HEK293 (cell line): ENCODE results near the gene HFM1.

Experiments used
- HOXA7 ChIP-seq: sonication (generic); formaldehyde crosslinking; IDR thresholded peaks from 2 replicates; pipeline ENCODE4 v1.8.1; 2022; ENCODE audit warnings: missing genetic modification reagents, borderline replicate concordance
- MYNN ChIP-seq: fragments of 450-650 bp; formaldehyde crosslinking; IDR thresholded peaks from 2 replicates; pipeline ENCODE4 v1.5.1; 2016; ENCODE audit warnings: missing biosample characterization, missing genetic modification characterization, borderline replicate concordance
- PRDM10 ChIP-seq: fragments of 450-650 bp; formaldehyde crosslinking; IDR thresholded peaks from 2 replicates; pipeline ENCODE4 v1.5.1; 2016; ENCODE audit warnings: missing biosample characterization, missing genetic modification characterization
- ZBTB10 ChIP-seq: fragments of 450-650 bp; formaldehyde crosslinking; IDR thresholded peaks from 2 replicates; pipeline ENCODE4 v1.5.1; 2016; ENCODE audit warnings: missing biosample characterization, missing genetic modification characterization
- ZBTB11 ChIP-seq: fragments of 450-650 bp; formaldehyde crosslinking; conservative IDR thresholded peaks from 2 replicates; pipeline ENCODE4 v1.5.1; 2016; ENCODE audit warnings: low read depth, missing biosample characterization, missing genetic modification characterization
- ZBTB20 ChIP-seq: fragments of 450-650 bp; formaldehyde crosslinking; IDR thresholded peaks from 2 replicates; pipeline ENCODE4 v1.5.1; 2016; ENCODE audit warnings: missing biosample characterization, missing genetic modification characterization
- ZEB2 ChIP-seq: fragments of 450-650 bp; formaldehyde crosslinking; IDR thresholded peaks from 2 replicates; pipeline ENCODE4 v1.5.1; 2016; ENCODE audit warnings: missing biosample characterization, missing genetic modification characterization
- ZFP69B ChIP-seq: fragments of 450-650 bp; formaldehyde crosslinking; IDR thresholded peaks from 2 replicates; pipeline ENCODE4 v1.5.1; 2016; ENCODE audit warnings: missing biosample characterization, missing genetic modification characterization
- ZNF214 ChIP-seq: fragments of 450-650 bp; formaldehyde crosslinking; IDR thresholded peaks from 2 replicates; pipeline ENCODE4 v1.5.1; 2017; ENCODE audit warnings: missing biosample characterization, mild to moderate bottlenecking, missing genetic modification characterization, borderline replicate concordance
- ZNF23 ChIP-seq: fragments of 450-650 bp; formaldehyde crosslinking; IDR thresholded peaks from 2 replicates; pipeline ENCODE4 v1.5.1; 2016; ENCODE audit warnings: missing biosample characterization, missing genetic modification characterization, borderline replicate concordance
- ZNF398 ChIP-seq: fragments of 450-650 bp; formaldehyde crosslinking; IDR thresholded peaks from 2 replicates; pipeline ENCODE4 v1.5.1; 2017; ENCODE audit warnings: missing biosample characterization, missing genetic modification characterization
- ZNF558 ChIP-seq: fragments of 450-650 bp; formaldehyde crosslinking; IDR thresholded peaks from 2 replicates; pipeline ENCODE4 v1.5.1; 2016; ENCODE audit warnings: missing biosample characterization, missing genetic modification characterization
- ZNF571 ChIP-seq: fragments of 450-650 bp; formaldehyde crosslinking; IDR thresholded peaks from 2 replicates; pipeline ENCODE4 v1.5.0; 2017; ENCODE audit warnings: missing biosample characterization, missing genetic modification characterization
- ZNF610 ChIP-seq: fragments of 450-650 bp; formaldehyde crosslinking; IDR thresholded peaks from 2 replicates; pipeline ENCODE4 v1.5.1; 2016; ENCODE audit warnings: missing biosample characterization, missing genetic modification characterization, borderline replicate concordance
- ZNF621 ChIP-seq: fragments of 450-650 bp; formaldehyde crosslinking; IDR thresholded peaks from 2 replicates; pipeline ENCODE4 v1.5.1; 2017; ENCODE audit warnings: missing biosample characterization, missing genetic modification characterization
- ZNF623 ChIP-seq: fragments of 450-650 bp; formaldehyde crosslinking; IDR thresholded peaks from 2 replicates; pipeline ENCODE4 v1.5.1; 2016; ENCODE audit warnings: missing biosample characterization, missing genetic modification characterization
- ZNF658 ChIP-seq: fragments of 450-650 bp; formaldehyde crosslinking; IDR thresholded peaks from 2 replicates; pipeline ENCODE4; 2016; ENCODE audit warnings: missing biosample characterization, missing genetic modification characterization
- ZNF701 ChIP-seq: fragments of 450-650 bp; formaldehyde crosslinking; IDR thresholded peaks from 2 replicates; pipeline ENCODE4 v1.5.1; 2016; ENCODE audit warnings: missing biosample characterization, missing genetic modification characterization
- ZNF792 ChIP-seq: fragments of 450-650 bp; formaldehyde crosslinking; IDR thresholded peaks from 2 replicates; pipeline ENCODE4 v1.5.1; 2016; ENCODE audit warnings: missing biosample characterization, missing genetic modification characterization
- ZSCAN30 ChIP-seq: fragments of 450-650 bp; IDR thresholded peaks from 2 replicates; pipeline ENCODE4 v1.5.1; 2018; ENCODE audit warnings: missing biosample characterization, mild to moderate bottlenecking, missing genetic modification characterization, moderate library complexity
- ZSCAN4 ChIP-seq: fragments of 450-650 bp; formaldehyde crosslinking; IDR thresholded peaks from 2 replicates; pipeline ENCODE4 v1.5.1; 2017; ENCODE audit warnings: missing biosample characterization, missing genetic modification characterization

HFM1 gene

GRCh38 chr1:91404151-91405012 lies at the start of gene HFM1 (continued):
- TF ChIP-seq ZBTB11 (tag by site-specific recombination) (peak; percentile 77), ZNF623 (no peak; the same call in 1 of the 2 replicates), ZFP69B (tag by site-specific recombination) (peak; percentile 97), ZNF214 (no peak), MYNN (tag by site-specific recombination) (no peak), ZNF792 (peak; percentile 26; the same call in 1 of the 2 replicates), ZBTB20 (tag by site-specific recombination) (peak; percentile 80), ZNF558 (tag by site-specific recombination) (no peak), ZEB2 (peak; percentile 63; the same call in 1 of the 2 replicates), HOXA7 (CRISPR knock-in tag) (no peak), ZBTB10 (tag by site-specific recombination) (peak; percentile 81), ZNF398 (peak; percentile 93), ZSCAN30 (tag by site-specific recombination) (peak; percentile 87), ZNF658 (tag by site-specific recombination) (0 out of 2 replicates have a peak, but pooled peaks have one; percentile 63), ZNF701 (no peak), ZNF621 (tag by site-specific recombination) (no peak), ZNF610 (tag by site-specific recombination) (no peak), ZNF571 (tag by site-specific recombination) (no peak), ZNF23 (tag by site-specific recombination) (no peak), ZSCAN4 (tag by site-specific recombination) (0 out of 2 replicates have a peak, but pooled peaks have one; percentile 33), PRDM10 (tag by site-specific recombination) (peak; percentile 96)
